Caco-2 (cell line): ENCODE measurements around the gene SLC35B4. TPM values are rescaled to one million over a fixed set of nuclear protein-coding genes. Genes with fewer than 3 reads are reported as not detected.
A peak's percentile ranks its signal among the peaks of the same experiment; 100 is the strongest.

Source experiments
- BruUV-seq: library from RNA; stranded (reverse); fragments of 400-500 nt; replicated peaks from 2 replicates; lab custom pipeline; 2021; lab: Mats Ljungman, UMichigan
- CTCF ChIA-PET: fragments of 300-600 bp; sonication (Branson Sonifier 250); formaldehyde crosslinking; loops from one replicate; lab custom pipeline; 2022; ENCODE audit warnings: antibody characterized with exemption; lab: Charles Lee
- POLR2A ChIA-PET: fragments of 300-600 bp; sonication (Branson Sonifier 250); formaldehyde crosslinking; loops from one replicate; lab custom pipeline; 2022; ENCODE audit warnings: antibody characterized with exemption; lab: Charles Lee
- DNase-seq, 2 experiments: peaks; one replicate each; pipeline versions ENCODE4 v3.0.0 to v3.0.0-alpha.2; 2020 to 2022
- H3K27me3 ChIP-seq: replicated peaks from 2 replicates; pipeline ENCODE4 v1.6.0; 2011; ENCODE audit warnings: low read length; ENCODE audit not compliant: control insufficient read depth, insufficient read depth
- H3K36me3 ChIP-seq: 2 replicates; pipeline ENCODE4 v1.5.1; 2011; ENCODE audit warnings: low read length; ENCODE audit not compliant: control insufficient read depth, insufficient read depth
- H3K4me1 ChIP-seq: fragments of 250-450 bp; sonication (Bioruptor Pico); 2 replicates; pipeline ENCODE4 v1.5.1; 2020; ENCODE audit warnings: mild to moderate bottlenecking
- H3K4me3 ChIP-seq: 2 replicates; pipeline ENCODE4 v1.5.1; 2011; ENCODE audit warnings: low read depth, mild to moderate bottlenecking, control low read depth, low read length
- H3K9me3 ChIP-seq: fragments of 250-450 bp; sonication (Bioruptor Pico); 2 replicates; pipeline ENCODE4 v1.5.1; 2020; ENCODE audit warnings: mild to moderate bottlenecking, moderate library complexity
- H3K27ac Mint-ChIP-seq: one replicate; pipeline ENCODE4 v1.8.0; 2022; ENCODE audit warnings: mixed read lengths; ENCODE audit not compliant: unreplicated experiment
- H3K27me3 Mint-ChIP-seq: one replicate; pipeline ENCODE4 v1.8.0; 2022; ENCODE audit warnings: mixed read lengths; ENCODE audit not compliant: insufficient read depth, unreplicated experiment
- H3K36me3 Mint-ChIP-seq: one replicate; pipeline ENCODE4 v1.8.0; 2022; ENCODE audit warnings: mild to moderate bottlenecking, mixed read lengths; ENCODE audit not compliant: insufficient read depth, unreplicated experiment
- H3K4me1 Mint-ChIP-seq: one replicate; pipeline ENCODE4 v1.8.0; 2022; ENCODE audit warnings: low read depth, mixed read lengths; ENCODE audit not compliant: unreplicated experiment
- H3K4me3 Mint-ChIP-seq: one replicate; pipeline ENCODE4 v1.8.0; 2022; ENCODE audit warnings: mild to moderate bottlenecking, moderate library complexity, mixed read lengths; ENCODE audit not compliant: unreplicated experiment
- H3K9me3 Mint-ChIP-seq: one replicate; pipeline ENCODE4 v1.8.0; 2022; ENCODE audit warnings: mixed read lengths; ENCODE audit not compliant: unreplicated experiment
- intact Hi-C: fragments of 100-400 bp; cut with micrococcal nuclease; formaldehyde crosslinking; loops from one replicate; pipeline ENCODE4 v1.10.0; 2022; ENCODE audit not compliant: unreplicated experiment
- total RNA-seq: library from RNA; stranded (reverse); gene quantifications from 2 replicates; pipeline ENCODE4 v1.2.3, GENCODE V29; 2022
- TF ChIP-seq, protein P1 (sequence below), 2 experiments: fragments of 200-600 bp in 1 of 2; IDR thresholded peaks; 1 replicate in 1 of 2; 2 replicates in 1 of 2; pipeline versions ENCODE4 v1.5.1 to v1.8.0; 2011 to 2022; ENCODE audit warnings: antibody characterized with exemption in 1 of 2, control low read depth in 1 of 2, inconsistent platforms in 1 of 2, low read depth in 1 of 2, low read length in 1 of 2, mild to moderate bottlenecking in 1 of 2, moderate library complexity in 1 of 2; ENCODE audit not compliant: insufficient read depth in 1 of 2, severe bottlenecking in 1 of 2, unreplicated experiment in 1 of 2

SLC35B4 gene
- total RNA-seq, 1 experiment from 2014 or later: 18.2 TPM

DNA sequence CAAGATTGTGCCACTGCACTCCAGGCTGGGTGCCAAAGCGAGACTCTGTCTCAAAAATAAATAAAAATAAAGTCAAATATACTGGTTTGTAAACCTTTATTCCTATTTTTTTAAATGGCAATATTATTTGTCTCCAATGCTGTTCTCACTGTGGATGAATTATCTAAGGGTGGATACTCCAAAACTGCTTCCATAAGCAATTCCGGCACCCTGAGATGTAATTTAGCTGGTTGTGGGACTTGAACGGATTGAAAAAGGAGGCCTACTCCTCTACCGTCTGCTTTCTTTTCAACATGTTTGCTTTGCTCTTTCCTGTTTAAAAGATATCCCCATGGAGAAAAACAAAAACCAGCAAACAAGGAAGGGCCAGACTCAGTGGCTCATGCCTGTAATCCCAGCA lies 54.4 kb downstream of the SLC35B4 start:
- H3K27me3 Mint-ChIP-seq: peaks cover 10% of the 10 kb centered on the region
- Histone ChIP-seq H3K27me3 (no peaks in the 10 kb centered on the region; the same call in 1 of the 2 replicates), H3K9me3 (no peaks in the 10 kb centered on the region), H3K4me1 (no peaks in the 10 kb centered on the region), H3K4me3 (no peak overlapping the region), H3K36me3 (no peaks in the 10 kb centered on the region)
- no peak overlapping the region for H3K27ac Mint-ChIP-seq
- TF ChIP-seq, protein P1, sequence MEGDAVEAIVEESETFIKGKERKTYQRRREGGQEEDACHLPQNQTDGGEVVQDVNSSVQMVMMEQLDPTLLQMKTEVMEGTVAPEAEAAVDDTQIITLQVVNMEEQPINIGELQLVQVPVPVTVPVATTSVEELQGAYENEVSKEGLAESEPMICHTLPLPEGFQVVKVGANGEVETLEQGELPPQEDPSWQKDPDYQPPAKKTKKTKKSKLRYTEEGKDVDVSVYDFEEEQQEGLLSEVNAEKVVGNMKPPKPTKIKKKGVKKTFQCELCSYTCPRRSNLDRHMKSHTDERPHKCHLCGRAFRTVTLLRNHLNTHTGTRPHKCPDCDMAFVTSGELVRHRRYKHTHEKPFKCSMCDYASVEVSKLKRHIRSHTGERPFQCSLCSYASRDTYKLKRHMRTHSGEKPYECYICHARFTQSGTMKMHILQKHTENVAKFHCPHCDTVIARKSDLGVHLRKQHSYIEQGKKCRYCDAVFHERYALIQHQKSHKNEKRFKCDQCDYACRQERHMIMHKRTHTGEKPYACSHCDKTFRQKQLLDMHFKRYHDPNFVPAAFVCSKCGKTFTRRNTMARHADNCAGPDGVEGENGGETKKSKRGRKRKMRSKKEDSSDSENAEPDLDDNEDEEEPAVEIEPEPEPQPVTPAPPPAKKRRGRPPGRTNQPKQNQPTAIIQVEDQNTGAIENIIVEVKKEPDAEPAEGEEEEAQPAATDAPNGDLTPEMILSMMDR (IDR thresholded peaks at IDR 0.05; ENCODE audit: insufficient read depth in 1 of 2, low read depth in 1 of 2, low read length in 1 of 2, severe bottlenecking in 1 of 2, unreplicated experiment in 1 of 2): no peak
- ChIA-PET POLR2A (no interaction called here), CTCF (no interaction called here)
- intact Hi-C loops: no loop called here
- no peak for DNase-seq
- no peak overlapping the region for H3K4me3 Mint-ChIP-seq
- no peaks in the 10 kb centered on the region for H3K36me3 Mint-ChIP-seq
- no peaks in the 10 kb centered on the region for H3K4me1 Mint-ChIP-seq
- peaks cover 15% of the 10 kb centered on the region for H3K9me3 Mint-ChIP-seq
- no TSS peak for BruUV-seq

DNA sequence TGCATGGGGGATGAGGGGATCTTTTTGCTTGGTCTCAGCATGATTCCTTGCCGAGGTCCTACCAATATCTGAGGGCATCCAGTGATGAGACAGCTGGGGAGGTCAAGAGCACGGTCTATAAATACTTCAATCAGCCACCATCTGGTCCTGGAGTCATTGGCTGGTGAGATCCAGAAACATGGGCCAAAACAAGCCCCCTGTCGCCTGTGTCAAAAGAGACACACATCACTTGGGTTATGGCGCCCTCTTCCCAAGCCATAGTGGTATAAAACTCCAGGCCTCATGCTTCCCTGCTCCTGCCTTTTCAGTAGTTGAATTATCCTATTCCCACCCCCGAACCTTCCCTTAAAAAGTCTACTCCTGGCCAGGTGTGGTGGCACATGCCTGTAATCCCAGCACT lies 60.9 kb downstream of the SLC35B4 start:
- H3K4me3 ChIP-seq: no peak overlapping the region
- no TSS peak for BruUV-seq
- no peak for DNase-seq
- H3K36me3 ChIP-seq: no peaks in the 10 kb centered on the region
- H3K27me3 Mint-ChIP-seq: peaks cover 8% of the 10 kb centered on the region
- H3K27ac Mint-ChIP-seq: no peak overlapping the region
- no peaks in the 10 kb centered on the region for H3K36me3 Mint-ChIP-seq
- TF ChIP-seq, protein P1 (IDR thresholded peaks at IDR 0.05; ENCODE audit: insufficient read depth in 1 of 2, low read depth in 1 of 2, low read length in 1 of 2, severe bottlenecking in 1 of 2, unreplicated experiment in 1 of 2): no peak
- no peaks in the 10 kb centered on the region for H3K9me3 Mint-ChIP-seq
- CTCF ChIA-PET: no interaction called here
- POLR2A ChIA-PET: no interaction called here
- H3K27me3 ChIP-seq: no peaks in the 10 kb centered on the region
- no peaks in the 10 kb centered on the region for H3K4me1 Mint-ChIP-seq
- H3K9me3 ChIP-seq: no peaks in the 10 kb centered on the region
- intact Hi-C loops: no loop called here
- H3K4me1 ChIP-seq: no peaks in the 10 kb centered on the region
- H3K4me3 Mint-ChIP-seq: no peak overlapping the region

DNA sequence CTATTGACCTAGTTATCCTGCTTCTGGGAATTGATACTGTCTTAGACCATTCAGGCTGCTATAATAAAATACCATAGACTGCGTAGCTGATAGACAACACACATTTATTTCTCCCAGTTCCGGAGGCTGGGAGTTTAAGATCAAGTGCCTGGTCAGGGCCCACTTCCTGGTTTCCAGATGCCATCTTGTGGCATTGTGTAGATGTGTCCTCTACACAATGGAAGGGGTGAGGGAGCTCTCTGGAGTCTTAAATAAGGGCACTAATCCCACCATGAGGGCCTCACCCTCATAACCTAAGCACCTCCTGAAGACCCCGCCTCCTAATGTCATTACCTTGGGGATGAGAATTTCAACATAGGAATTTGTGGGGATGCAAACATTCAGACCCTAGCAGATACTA lies 62.4 kb downstream of the SLC35B4 start:
- POLR2A ChIA-PET: no interaction called here

More for the DNA sequence above, 62.4 kb downstream of the SLC35B4 start:
- H3K36me3 ChIP-seq: no peaks in the 10 kb centered on the region
- no TSS peak for BruUV-seq
- Mint-ChIP-seq H3K4me3 (no peak overlapping the region), H3K27ac (no peak overlapping the region), H3K4me1 (no peaks in the 10 kb centered on the region), H3K36me3 (no peaks in the 10 kb centered on the region), H3K27me3 (peaks cover 8% of the 10 kb centered on the region), H3K9me3 (no peaks in the 10 kb centered on the region)
- intact Hi-C loops: no loop called here
- H3K4me3 ChIP-seq: no peak overlapping the region
- no peaks in the 10 kb centered on the region for H3K27me3 ChIP-seq
- DNase-seq: peak in 1 of 2 experiments; percentile 2
- H3K9me3 ChIP-seq: no peaks in the 10 kb centered on the region
- TF ChIP-seq, protein P1 (IDR thresholded peaks at IDR 0.05; ENCODE audit: insufficient read depth in 1 of 2, low read depth in 1 of 2, low read length in 1 of 2, severe bottlenecking in 1 of 2, unreplicated experiment in 1 of 2): no peak
- CTCF ChIA-PET: no interaction called here
- H3K4me1 ChIP-seq: no peaks in the 10 kb centered on the region
